Hepatocyte (in vitro differentiated cells): Measurements from ENCODE around the gene PRRG3. TPM values are rescaled to one million over a fixed set of nuclear protein-coding genes. Genes with fewer than 3 reads are reported as not detected.

Experiments
- DNase-seq: peaks from one replicate; pipeline ENCODE4 v3.0.0-alpha.2; 2016; ENCODE audit warnings: low spot score
- H2AFZ ChIP-seq: fragments of 200-600 bp; sonication (generic); 2 replicates; pipeline ENCODE4 v1.6.0; 2016; ENCODE audit warnings: antibody characterized with exemption, mild to moderate bottlenecking
- H3K27ac ChIP-seq: fragments of 200-600 bp; sonication (generic); 2 replicates; pipeline ENCODE4 v1.5.1; 2016; ENCODE audit warnings: mild to moderate bottlenecking
- H3K27me3 ChIP-seq: fragments of 200-600 bp; sonication (generic); 2 replicates; pipeline ENCODE4 v1.6.1; 2016
- H3K36me3 ChIP-seq: fragments of 200-600 bp; sonication (generic); replicated peaks from 2 replicates; pipeline ENCODE4 v1.5.1; 2016; ENCODE audit warnings: low read depth; ENCODE audit not compliant: insufficient read depth
- H3K4me1 ChIP-seq: fragments of 200-600 bp; sonication (generic); 2 replicates; pipeline ENCODE4 v1.5.1; 2016; ENCODE audit warnings: mild to moderate bottlenecking, moderate library complexity; ENCODE audit not compliant: insufficient read depth
- H3K4me2 ChIP-seq: fragments of 200-600 bp; sonication (generic); 2 replicates; pipeline ENCODE4 v1.6.0; 2016
- H3K4me3 ChIP-seq: fragments of 200-600 bp; sonication (generic); 2 replicates; pipeline ENCODE4 v1.5.1; 2016; ENCODE audit warnings: mild to moderate bottlenecking
- H3K79me2 ChIP-seq: fragments of 200-600 bp; sonication (generic); 2 replicates; pipeline ENCODE4 v1.6.0; 2017; ENCODE audit warnings: mild to moderate bottlenecking
- H3K9me2 ChIP-seq: fragments of 200-600 bp; sonication (generic); replicated peaks from 2 replicates; pipeline ENCODE4 v1.6.0; 2017; ENCODE audit warnings: mild to moderate bottlenecking; ENCODE audit not compliant: insufficient read depth
- H3K9me3 ChIP-seq: fragments of 200-600 bp; sonication (generic); 2 replicates; pipeline ENCODE4 v1.5.1; 2016; ENCODE audit warnings: low read depth, mild to moderate bottlenecking
- H4K20me1 ChIP-seq: fragments of 200-600 bp; sonication (generic); 2 replicates; pipeline ENCODE4 v1.6.0; 2016; ENCODE audit warnings: mild to moderate bottlenecking; ENCODE audit not compliant: insufficient read depth, poor library complexity, severe bottlenecking
- CTCF ChIP-seq: fragments of 200-600 bp; sonication (generic); IDR thresholded peaks from 2 replicates; pipeline ENCODE4 v1.5.1; 2016; ENCODE audit warnings: antibody characterized with exemption, mild to moderate bottlenecking; ENCODE audit not compliant: poor library complexity
- EZH2 ChIP-seq: fragments of 200-600 bp; sonication (generic); IDR thresholded peaks from 2 replicates; pipeline ENCODE4 v1.6.1; 2016; ENCODE audit warnings: antibody characterized with exemption, mild to moderate bottlenecking, borderline replicate concordance
- EZH2phosphoT487 ChIP-seq: fragments of 200-600 bp; sonication (generic); IDR thresholded peaks from one replicate; pipeline ENCODE4 v1.6.1; 2018; ENCODE audit warnings: antibody characterized with exemption, mild to moderate bottlenecking, low read depth, moderate library complexity; ENCODE audit not compliant: unreplicated experiment, severe bottlenecking
- WGBS: methylation state at CpG from one replicate; pipeline ENCODE4 v1.1.6; 2016; ENCODE audit warnings: low lambda C conversion rate; ENCODE audit errors: missing lambda C conversion rate; 5-methylcytosine and 5-hydroxymethylcytosine counted together
- polyA plus RNA-seq: library from polyadenylated mRNA; unstranded; fragments of >200 nt; fragmentation: Nextera tagmentation; extraction: Ambion mirVana; gene quantifications from 2 replicates; pipeline ENCODE4 v1.2.1, GENCODE V29; 2016
- total RNA-seq: library from RNA; depleted of rRNA; stranded (reverse); fragments of >200 nt; gene quantifications from 2 replicates; pipeline ENCODE4 v1.2.3, GENCODE V29; 2014

Gene PRRG3
- total and polyA plus RNA-seq, 2 experiments from 2014 or later, result 0.17 to 0.22 TPM

- Histone ChIP-seq H3K4me3 (no peak overlapping the region), H3K79me2 (no peaks in the 10 kb centered on the region), H3K4me1 (no peaks in the 10 kb centered on the region), H2AFZ (no peak overlapping the region), H3K9me3 (no peaks in the 10 kb centered on the region), H3K9me2 (no peaks in the 10 kb centered on the region), H3K36me3 (no peaks in the 10 kb centered on the region), H3K27ac (no peak overlapping the region), H3K4me2 (no peak overlapping the region), H3K27me3 (no peaks in the 10 kb centered on the region), H4K20me1 (no peaks in the 10 kb centered on the region)
- TF ChIP-seq EZH2phosphoT487, result no peak
- TF ChIP-seq EZH2, result no peak
- TF ChIP-seq CTCF, result no peak
- no peak for DNase-seq
- 63% methylated on average over 5 of the region's 5 CpGs for WGBS
Measured at GRCh38 chrX:151726751-151727150, 31.5 kb downstream of the PRRG3 start.

GRCh38 chrX:151727346-151727745 is 32.1 kb downstream of the PRRG3 start:
- Histone ChIP-seq H2AFZ (no peak overlapping the region), H3K4me3 (no peak overlapping the region), H3K27me3 (no peaks in the 10 kb centered on the region), H3K4me1 (no peaks in the 10 kb centered on the region), H3K27ac (no peak overlapping the region), H3K4me2 (no peak overlapping the region), H3K9me2 (no peaks in the 10 kb centered on the region), H3K9me3 (no peaks in the 10 kb centered on the region), H3K36me3 (no peaks in the 10 kb centered on the region), H3K79me2 (no peaks in the 10 kb centered on the region), H4K20me1 (no peaks in the 10 kb centered on the region)
- no peak for DNase-seq
- TF ChIP-seq CTCF, result no peak
- TF ChIP-seq EZH2, result no peak
- no peak for TF ChIP-seq EZH2phosphoT487
- WGBS, result 92% methylated on average over 4 of the region's 4 CpGs

DNA sequence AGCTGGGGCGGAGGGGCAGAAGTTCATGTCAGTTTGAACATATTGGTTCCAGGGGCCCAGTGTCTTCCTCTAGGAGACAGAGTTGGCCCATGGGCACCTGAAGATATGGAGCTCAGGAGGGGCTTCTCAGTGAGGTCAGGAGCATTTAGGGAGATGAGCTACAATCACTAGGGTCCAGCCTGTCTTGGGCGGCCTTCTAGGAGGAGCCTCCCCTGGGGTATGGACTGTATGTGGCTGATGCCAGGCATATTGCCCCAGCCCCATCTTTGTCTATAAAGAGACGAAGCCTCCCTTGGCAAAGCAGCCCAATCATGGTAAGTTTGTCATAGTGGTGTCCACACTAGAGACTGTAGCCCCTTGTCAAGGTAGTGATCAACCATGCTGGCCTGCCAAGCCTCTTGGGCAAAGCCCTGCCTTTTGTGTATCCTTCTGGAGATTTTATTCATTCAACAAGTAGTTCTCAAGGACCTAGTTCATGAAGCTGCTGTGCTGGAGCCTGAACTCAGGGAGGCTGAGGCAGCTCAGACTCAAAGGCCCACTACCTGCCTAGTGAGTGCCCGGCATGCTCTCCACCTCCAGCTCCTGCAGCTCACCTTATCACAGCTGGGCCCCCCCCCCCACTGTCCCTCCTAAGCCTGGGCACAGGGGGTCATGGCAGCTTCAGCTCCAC is 33.9 kb downstream of the PRRG3 start:
- Histone ChIP-seq H3K27me3 (no peaks in the 10 kb centered on the region), H3K4me3 (no peak overlapping the region), H3K4me2 (no peak overlapping the region), H3K4me1 (no peaks in the 10 kb centered on the region), H3K9me3 (no peaks in the 10 kb centered on the region), H3K79me2 (no peaks in the 10 kb centered on the region), H4K20me1 (no peaks in the 10 kb centered on the region), H3K36me3 (no peaks in the 10 kb centered on the region), H3K27ac (no peak overlapping the region), H3K9me2 (no peaks in the 10 kb centered on the region), H2AFZ (no peak overlapping the region)
- 76% methylated on average over 4 of the region's 4 CpGs for WGBS
- no peak for DNase-seq
- TF ChIP-seq EZH2phosphoT487, result no peak
- no peak for TF ChIP-seq CTCF
- no peak for TF ChIP-seq EZH2

DNA sequence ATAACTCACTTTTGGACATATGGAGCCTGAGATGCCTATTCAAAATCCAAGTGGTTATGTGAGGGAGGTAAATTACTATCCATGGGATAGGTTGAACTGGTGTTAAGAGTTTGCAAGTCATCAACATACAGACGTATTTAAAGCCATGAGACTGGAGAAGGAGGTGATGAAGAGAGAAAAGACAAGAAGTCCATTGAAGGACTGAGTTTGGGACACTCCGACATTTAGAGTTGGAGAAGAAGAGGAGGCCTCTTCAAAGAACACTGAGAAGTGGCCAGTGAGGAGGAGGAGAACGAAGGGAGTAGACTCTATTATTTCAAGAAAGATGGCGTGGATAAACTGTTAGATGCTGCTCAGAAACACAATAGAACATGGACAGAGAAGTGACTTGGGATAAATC is 39.2 kb downstream of the PRRG3 start, which contains the start of gene CNGA2:
Gene CNGA2, plus strand, starts transcription at position 301 of the 400 bp plus-strand sequence. CDS start 3,738 bp downstream, outside the sequence.
- Histone ChIP-seq H3K9me3 (no peaks in the 10 kb centered on the region), H3K27ac (no peak within 1 kb of the TSS), H3K4me3 (no peak within 1 kb of the TSS), H3K79me2 (no peaks in the 10 kb centered on the region), H3K4me2 (no peak within 1 kb of the TSS), H2AFZ (no peak within 1 kb of the TSS), H3K4me1 (no peaks in the 10 kb centered on the region), H3K9me2 (no peaks in the 10 kb centered on the region), H4K20me1 (no peaks in the 10 kb centered on the region), H3K36me3 (no peaks in the 10 kb centered on the region), H3K27me3 (no peaks in the 10 kb centered on the region)
- 70% methylated on average over 4 of the region's 4 CpGs for WGBS
- no peak for TF ChIP-seq EZH2
- no peak for TF ChIP-seq CTCF
- no peak for TF ChIP-seq EZH2phosphoT487
- DNase-seq, result no peak
